ENCODE measurements around the gene MMP7.
"Not testable (repeated sequence)": the region's sequence is repeated elsewhere in the genome, so short reads cannot be mapped to it uniquely, and the experiment has no call there.

The MMP7 gene

GRCh38 chr11:102513869-102514268, 16.7 kb downstream of the MMP7 start:
- CTCF ChIA-PET: interaction anchor here (0.6 kb wide), 1 partner anchor 12 kb away, joined by 3 read pairs; no protein-coding TSS in a partner anchor
- no peak for DNase-seq (ENCODE audit: low spot score)
- no peak for TF ChIP-seq CTCF (conservative IDR thresholded peaks at IDR 0.05; ENCODE audit: low read depth)
- no peak overlapping the region for H3K27ac ChIP-seq
- POLR2A ChIA-PET (ENCODE audit: low non-redundant PET): no interaction called here

- POLR2A ChIA-PET (ENCODE audit: low non-redundant PET): no interaction called here
- H3K27ac ChIP-seq: no peak overlapping the region
- DNase-seq (ENCODE audit: low spot score): no peak
- no peak for TF ChIP-seq CTCF (conservative IDR thresholded peaks at IDR 0.05; ENCODE audit: low read depth)
- CTCF ChIA-PET: interaction anchor here (0.5 kb wide), 1 partner anchor 58 kb away, joined by 3 read pairs; no protein-coding TSS in a partner anchor
Observed at GRCh38 chr11:102510439-102511135, 20.0 kb downstream of the MMP7 start.

GRCh38 chr11:102502831-102503230, 27.7 kb downstream of the MMP7 start:
- DNase-seq (ENCODE audit: low spot score); CTCF ChIA-PET; H3K27ac ChIP-seq; POLR2A ChIA-PET (ENCODE audit: low non-redundant PET): not testable (repeated sequence)

GRCh38 chr11:102500829-102501228, 29.7 kb downstream of the MMP7 start:
- H3K27ac ChIP-seq: no peak overlapping the region
- no peak for DNase-seq (ENCODE audit: low spot score)
- TF ChIP-seq CTCF (conservative IDR thresholded peaks at IDR 0.05; ENCODE audit: low read depth): no peak
- CTCF ChIA-PET: no interaction called here
- POLR2A ChIA-PET (ENCODE audit: low non-redundant PET): no interaction called here

- POLR2A ChIA-PET (ENCODE audit: low non-redundant PET): no interaction called here
- CTCF ChIA-PET: interaction anchor here (0.6 kb wide), 1 partner anchor 69 kb away, joined by 3 read pairs; no protein-coding TSS in a partner anchor
- H3K27ac ChIP-seq: no peak overlapping the region
Observed at GRCh38 chr11:102499931-102500330, 30.6 kb downstream of the MMP7 start.

GRCh38 chr11:102499151-102499550, 31.4 kb downstream of the MMP7 start:
- H3K27ac ChIP-seq: no peak overlapping the region
- TF ChIP-seq CTCF (conservative IDR thresholded peaks at IDR 0.05; ENCODE audit: low read depth): no peak
- POLR2A ChIA-PET (ENCODE audit: low non-redundant PET): no interaction called here
- CTCF ChIA-PET: interaction anchor here (0.6 to 0.7 kb wide), 4 partner anchors 114 to 653 kb away, joined by 4 to 10 read pairs (median 5); no protein-coding TSS in a partner anchor
- DNase-seq (ENCODE audit: low spot score): no peak

More at GRCh38 chr11:102499931-102500330, 30.6 kb downstream of the MMP7 start:
- DNase-seq (ENCODE audit: low spot score): no peak
- no peak for TF ChIP-seq CTCF (conservative IDR thresholded peaks at IDR 0.05; ENCODE audit: low read depth)

- no peak for DNase-seq (ENCODE audit: low spot score)
- POLR2A ChIA-PET (ENCODE audit: low non-redundant PET): no interaction called here
- H3K27ac ChIP-seq: no peak overlapping the region
- CTCF ChIA-PET: interaction anchor here (1.5 kb wide), 2 partner anchors 116 to 156 kb away, joined by 11 to 12 read pairs; no protein-coding TSS in a partner anchor
- TF ChIP-seq CTCF (conservative IDR thresholded peaks at IDR 0.05; ENCODE audit: low read depth): no peak
Observed at GRCh38 chr11:102497061-102497460, 33.5 kb downstream of the MMP7 start.

All from RWPE1 (cell line).